Inflammatory macrophage (primary cell): ENCODE results near the gene ZNF185.

Experiments
- DNase-seq, 2 donors: peaks; one replicate each; pipeline ENCODE4 v3.0.0-alpha.2; 2020 to 2022

The ZNF185 gene

GRCh38 chrX:152917656-152918579 lies 20.1 kb downstream of the ZNF185 start:
- peak; percentile 23 to 33 for DNase-seq

- no peak for DNase-seq
These were observed 20.8 kb downstream of the ZNF185 start for GRCh38 chrX:152918707-152919106.

GRCh38 chrX:152923599-152923998 lies 25.7 kb downstream of the ZNF185 start:
- no peak for DNase-seq

- no peak for DNase-seq
These were observed 28.0 kb downstream of the ZNF185 start for GRCh38 chrX:152925835-152926234.

- peak; percentile 47 to 48 for DNase-seq
These were observed 28.4 kb downstream of the ZNF185 start for GRCh38 chrX:152926279-152926678.

- peak in 1 of 2 donors; percentile 15 for DNase-seq
These were observed 29.1 kb downstream of the ZNF185 start for GRCh38 chrX:152926923-152927322.

GRCh38 chrX:152927858-152928760 lies 30.2 kb downstream of the ZNF185 start:
- no peak for DNase-seq

GRCh38 chrX:152928761-152929400 lies 31.0 kb downstream of the ZNF185 start:
- no peak for DNase-seq

- DNase-seq = no peak
These were observed 32.0 kb downstream of the ZNF185 start for GRCh38 chrX:152929898-152930297.

GRCh38 chrX:152930516-152930915 lies 32.6 kb downstream of the ZNF185 start:
- DNase-seq = no peak

- no peak for DNase-seq
These were observed 34.3 kb downstream of the ZNF185 start for GRCh38 chrX:152932144-152932543.

GRCh38 chrX:152932598-152933175 lies 34.8 kb downstream of the ZNF185 start:
- DNase-seq = no peak

- no peak for DNase-seq
These were observed 38.4 kb downstream of the ZNF185 start for GRCh38 chrX:152936306-152936705.

- no peak for DNase-seq
These were observed 39.4 kb downstream of the ZNF185 start for GRCh38 chrX:152937236-152937635.

- DNase-seq = peak; percentile 93 to 94
These were observed 43.6 kb downstream of the ZNF185 start for GRCh38 chrX:152941328-152942076.

- DNase-seq = no peak
These were observed 44.2 kb downstream of the ZNF185 start for GRCh38 chrX:152942077-152942442.

- no peak for DNase-seq
These were observed 46.0 kb downstream of the ZNF185 start for GRCh38 chrX:152943826-152944225.

GRCh38 chrX:152945021-152945979 lies 47.4 kb downstream of the ZNF185 start:
- DNase-seq = no peak

GRCh38 chrX:152946681-152947080 lies 48.8 kb downstream of the ZNF185 start:
- no peak for DNase-seq
